ENCODE measurements around the gene DIS3L2. TPM values are rescaled to one million over a fixed set of nuclear protein-coding genes. Genes with fewer than 3 reads are reported as not detected.

The DIS3L2 gene
- total RNA-seq, result 10 to 100 TPM; 13.3 to 31.0 (median 23.6) TPM

- Histone ChIP-seq H3K27me3 (no peaks in the 10 kb centered on the region), H3K27ac (peak within 1 kb of the TSS; percentile 6 to 90 (median 84)), H3K36me3 (no peaks in the 10 kb centered on the region), H3K9me3 (no peaks in the 10 kb centered on the region), H3K4me3 (peak within 1 kb of the TSS; percentile 90 to 92), H3K4me1 (peaks cover 0 to 42% (median 5%) of the 10 kb centered on the region in 3 donors)
- peak; percentile 95 for ATAC-seq
- 0% methylated on average over 3 of the region's 83 CpGs; no CpG with 5 or more reads in 1 of the 2 donors for WGBS, 2 donors (ENCODE audit: low coverage in 1 of 2)
- no peak for TF ChIP-seq EP300 (IDR thresholded peaks at IDR 0.05)
- peak; percentile 44 to 54 for TF ChIP-seq POLR2A (IDR thresholded peaks at IDR 0.05)
- TF ChIP-seq CTCF (IDR thresholded peaks at IDR 0.05), result peak in 1 of 4 experiments; percentile 24
- peak; percentile 86 for TF ChIP-seq POLR2AphosphoS5 (IDR thresholded peaks at IDR 0.05)
Observed at GRCh38 chr2:231961349-231962166, at the start of gene DIS3L2. TSS of gene DIS3L2 (plus strand) at chr2:231961713. CDS start at chr2:232014928, 53,215 bp downstream.

- 100% methylated on average over 1 of the region's 14 CpGs; no CpG with 5 or more reads in 1 of the 2 donors for WGBS, 2 donors (ENCODE audit: low coverage in 1 of 2)
- peaks cover 16% of the 10 kb centered on the region for H3K27me3 ChIP-seq
- no peak for ATAC-seq
- TF ChIP-seq CTCF (IDR thresholded peaks at IDR 0.05) (no peak), POLR2AphosphoS5 (IDR thresholded peaks at IDR 0.05) (no peak), POLR2A (IDR thresholded peaks at IDR 0.05) (no peak), EP300 (IDR thresholded peaks at IDR 0.05) (no peak)
- H3K9me3 ChIP-seq, result no peaks in the 10 kb centered on the region
- H3K27ac ChIP-seq, result no peak overlapping the region
- no peaks in the 10 kb centered on the region for H3K4me1 ChIP-seq
- no peaks in the 10 kb centered on the region for H3K36me3 ChIP-seq
- no peak overlapping the region for H3K4me3 ChIP-seq
Observed at GRCh38 chr2:231914077-231914690, 47.3 kb upstream of the DIS3L2 start.

GRCh38 chr2:231917280-231918066 lies 44.0 kb upstream of the DIS3L2 start:
- H3K9me3 ChIP-seq, result no peaks in the 10 kb centered on the region
- TF ChIP-seq POLR2AphosphoS5 (IDR thresholded peaks at IDR 0.05) (no peak), POLR2A (IDR thresholded peaks at IDR 0.05) (no peak), CTCF (IDR thresholded peaks at IDR 0.05) (no peak), EP300 (IDR thresholded peaks at IDR 0.05) (no peak)
- no peak overlapping the region for H3K27ac ChIP-seq
- H3K4me3 ChIP-seq, result no peak overlapping the region
- no peak for ATAC-seq
- no peaks in the 10 kb centered on the region for H3K36me3 ChIP-seq
- H3K4me1 ChIP-seq, result no peaks in the 10 kb centered on the region
- peaks cover 34% of the 10 kb centered on the region for H3K27me3 ChIP-seq
- 46 to 61% methylated on average over 5 to 6 of the region's 10 CpGs for WGBS, 2 donors (ENCODE audit: low coverage in 1 of 2)

- WGBS, 2 donors (ENCODE audit: low coverage in 1 of 2), result no CpG with 5 or more reads among the region's 21 CpGs
- no peak overlapping the region for H3K4me3 ChIP-seq
- no peak overlapping the region for H3K27ac ChIP-seq
- H3K4me1 ChIP-seq, result no peaks in the 10 kb centered on the region
- peaks cover 42% of the 10 kb centered on the region for H3K27me3 ChIP-seq
- no peak for ATAC-seq
- H3K9me3 ChIP-seq, result no peaks in the 10 kb centered on the region
- no peak for TF ChIP-seq POLR2AphosphoS5 (IDR thresholded peaks at IDR 0.05)
- TF ChIP-seq POLR2A (IDR thresholded peaks at IDR 0.05), result no peak
- no peak for TF ChIP-seq CTCF (IDR thresholded peaks at IDR 0.05)
- TF ChIP-seq EP300 (IDR thresholded peaks at IDR 0.05), result no peak
- H3K36me3 ChIP-seq, result no peaks in the 10 kb centered on the region
Observed at GRCh38 chr2:231918501-231919330, 42.8 kb upstream of the DIS3L2 start.
